HG03575 (cell line): Measurements from ENCODE around the gene E2F2.

Experiments
- ATAC-seq: cut with Tn5 transposase; IDR thresholded peaks from one replicate; pipeline ENCODE4 v1.9.1; 2021; ENCODE audit not compliant: unreplicated experiment, insufficient number of reproducible peaks, low FRiP score; ENCODE audit errors: extremely low read depth

E2F2 gene

DNA sequence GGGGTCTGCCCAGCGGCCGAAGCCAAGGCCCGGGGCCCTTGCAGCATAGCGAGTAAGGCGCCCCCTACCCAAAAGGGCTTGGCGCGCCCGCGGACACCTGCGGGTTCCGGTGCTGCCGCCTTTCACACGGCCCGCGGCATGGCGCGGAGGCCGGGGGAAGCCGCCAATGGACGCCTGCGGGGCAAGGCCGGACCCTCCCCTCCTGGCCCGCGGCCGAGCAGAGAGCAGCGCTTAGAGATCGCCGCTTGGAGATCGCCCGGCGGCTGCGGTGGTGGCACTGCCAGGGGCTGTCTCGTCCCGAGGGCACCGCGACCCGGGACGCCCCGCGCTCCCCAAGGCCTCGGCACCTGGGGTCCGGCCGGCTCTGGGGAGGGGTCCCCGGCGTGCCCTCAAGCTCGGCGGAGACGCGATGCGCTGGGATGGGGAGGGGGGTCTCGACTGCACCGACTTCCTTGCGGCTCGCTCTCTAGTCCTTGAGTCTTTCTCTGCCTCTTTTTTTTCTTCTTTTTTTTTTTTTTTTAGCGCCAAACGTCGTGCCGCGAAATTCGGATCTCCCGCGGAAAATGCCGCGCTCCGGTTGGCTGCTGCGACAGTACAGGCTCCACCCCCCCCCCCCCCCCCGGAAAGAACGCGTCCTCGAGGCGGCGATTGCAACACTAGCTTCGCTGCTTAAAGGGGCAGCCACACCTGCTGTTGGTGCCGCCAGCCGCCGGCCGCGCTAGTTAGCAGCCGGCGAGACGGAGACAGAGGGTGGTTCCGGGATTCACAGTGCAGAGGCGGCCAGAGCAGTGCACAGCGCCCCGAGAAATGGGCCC lies at the start of gene E2F2:
E2F2 (minus strand) TSS at position 487 of the 815 bp plus-strand sequence; CDS start at position 47, 440 bp downstream.
- ATAC-seq: no peak

GRCh38 chr1:23578997-23579363 lies 47.9 kb upstream of the E2F2 start:
- ATAC-seq: no peak

- ATAC-seq: no peak
These were observed 47.4 kb upstream of the E2F2 start for GRCh38 chr1:23578311-23578996.

DNA sequence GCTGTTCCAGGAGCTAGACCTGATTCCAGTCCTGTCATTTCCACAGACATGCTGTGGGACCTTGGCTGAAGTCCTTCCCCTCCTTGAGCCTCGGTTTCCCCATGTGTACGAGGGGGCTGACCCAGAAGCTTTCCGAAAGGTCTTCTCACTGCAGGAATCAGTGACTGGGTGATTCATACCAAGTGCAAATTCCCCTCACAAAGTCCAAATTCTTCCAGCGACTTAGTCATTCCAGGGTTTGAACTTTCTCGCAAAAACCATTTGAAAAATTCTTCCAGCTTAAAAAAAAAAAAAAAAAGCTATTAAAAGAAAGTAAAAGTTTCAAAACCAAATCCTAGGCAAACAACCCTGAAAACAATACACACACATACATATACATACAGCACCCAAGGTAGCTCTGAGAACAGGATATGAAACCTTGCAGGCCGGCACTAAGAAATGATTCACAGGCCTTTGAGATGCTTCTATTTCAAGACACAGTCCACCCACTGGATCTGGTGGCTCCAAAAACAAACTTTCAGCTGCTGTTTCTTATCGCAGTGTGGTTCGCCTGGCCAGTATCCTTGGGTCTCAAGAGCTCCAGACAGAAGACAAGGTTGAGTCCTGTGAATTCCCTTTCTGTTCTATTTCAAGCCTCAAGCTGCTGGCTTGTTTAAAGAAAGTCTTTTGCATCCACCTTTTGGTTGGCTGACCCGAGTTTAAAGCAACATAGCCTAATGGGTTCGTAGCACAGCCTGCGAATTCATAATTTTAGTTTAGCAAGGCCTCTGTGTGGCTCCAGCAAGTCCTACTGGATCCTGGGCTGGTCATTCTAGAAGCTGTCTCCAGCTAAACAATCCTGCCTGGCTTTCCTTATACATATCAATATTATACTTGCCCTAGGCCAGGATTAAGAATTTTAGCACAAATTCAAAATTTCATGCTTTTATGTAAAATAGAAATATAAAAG lies 46.3 kb upstream of the E2F2 start:
- ATAC-seq: peak; percentile 44

GRCh38 chr1:23576338-23577055 lies 45.5 kb upstream of the E2F2 start:
- no peak for ATAC-seq

DNA sequence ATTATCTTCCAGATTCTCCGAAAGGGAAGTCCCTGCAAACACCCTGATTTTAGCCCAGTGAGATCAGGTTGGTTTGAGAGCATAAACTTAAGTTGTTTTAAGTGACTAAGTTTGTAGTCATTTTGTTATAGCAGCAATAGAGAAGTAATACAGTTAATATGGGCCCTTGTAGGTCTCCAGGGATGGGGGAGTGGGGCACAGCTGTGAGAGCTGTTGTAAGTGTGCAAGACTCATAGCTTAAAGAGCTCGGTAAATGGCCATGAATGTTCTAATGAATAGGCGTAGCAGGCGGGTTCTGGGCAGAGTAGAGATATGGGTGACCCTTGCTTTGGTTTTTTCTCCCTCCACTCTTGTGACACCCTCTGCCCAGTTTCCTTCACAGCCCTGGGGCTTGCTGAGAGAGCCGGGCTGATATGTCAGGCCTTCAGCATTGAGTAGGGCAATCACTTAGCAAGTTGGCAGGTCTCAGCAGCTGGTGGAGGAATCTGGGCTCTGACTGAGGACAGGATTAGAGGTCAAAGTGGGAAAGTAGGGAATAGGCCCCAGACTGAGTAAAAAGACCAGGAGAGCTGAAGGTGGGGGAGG lies 44.3 kb upstream of the E2F2 start:
- ATAC-seq: no peak

DNA sequence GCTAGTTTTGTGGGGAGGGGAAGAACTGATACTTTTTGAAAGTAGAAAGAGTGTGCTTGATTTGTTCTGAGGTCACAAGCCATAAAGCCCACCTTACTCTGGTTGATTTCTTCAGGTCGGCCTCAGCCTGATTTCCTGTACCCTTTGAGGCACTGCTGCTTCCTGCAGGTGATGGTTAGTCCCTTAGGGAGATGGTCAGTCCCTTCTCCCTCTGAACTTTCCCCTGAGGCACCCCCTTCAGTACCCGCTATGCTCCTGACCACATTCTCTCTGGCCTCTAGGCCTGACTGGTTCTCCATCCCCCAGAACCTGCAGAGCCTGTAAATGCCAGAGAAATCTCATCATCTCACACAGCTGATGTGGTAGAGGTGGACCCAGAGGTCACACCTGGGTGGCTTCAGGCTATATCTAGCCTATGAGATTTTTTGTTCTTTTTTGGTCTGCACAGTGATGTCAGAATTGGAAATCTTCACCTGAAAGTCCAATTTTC lies 43.3 kb upstream of the E2F2 start:
- ATAC-seq: no peak

DNA sequence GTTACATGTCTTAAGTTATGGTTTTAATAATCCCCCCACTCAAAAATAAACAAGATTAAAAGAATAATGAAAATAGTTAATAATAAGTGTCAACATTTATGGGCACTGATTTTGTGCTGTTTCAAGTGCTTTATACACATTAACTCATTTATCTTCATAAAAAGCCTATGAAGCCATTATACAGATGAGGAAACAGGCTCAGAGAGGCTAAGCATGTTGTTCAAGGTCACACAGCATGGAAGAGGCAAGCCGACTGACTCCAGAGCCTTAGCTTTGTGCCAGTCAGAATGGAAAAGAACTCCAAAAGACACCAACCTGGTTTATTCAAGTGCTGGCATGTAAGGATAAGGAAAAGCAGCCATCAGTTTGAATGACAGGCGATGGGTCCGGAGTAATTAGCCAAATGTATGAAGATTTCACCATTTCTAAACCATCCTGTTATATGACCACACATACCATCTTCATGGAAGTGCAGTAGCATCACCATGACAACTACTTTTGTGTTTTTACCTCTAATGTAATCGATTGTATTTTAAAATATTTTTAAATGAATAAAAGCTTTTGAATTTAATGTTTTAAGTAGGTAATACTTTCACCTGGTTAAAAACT lies 42.6 kb upstream of the E2F2 start:
- ATAC-seq: no peak

GRCh38 chr1:23571465-23571864 lies 40.4 kb upstream of the E2F2 start:
- ATAC-seq: no peak

- no peak for ATAC-seq
These were observed 39.1 kb upstream of the E2F2 start for GRCh38 chr1:23570001-23570691.

GRCh38 chr1:23568608-23569383 lies 37.8 kb upstream of the E2F2 start:
- ATAC-seq: no peak

- no peak for ATAC-seq
These were observed 37.1 kb upstream of the E2F2 start for GRCh38 chr1:23567996-23568607.

GRCh38 chr1:23567629-23567995 lies 36.6 kb upstream of the E2F2 start:
- no peak for ATAC-seq

- ATAC-seq: no peak
These were observed 35.3 kb upstream of the E2F2 start for GRCh38 chr1:23566304-23566703.

DNA sequence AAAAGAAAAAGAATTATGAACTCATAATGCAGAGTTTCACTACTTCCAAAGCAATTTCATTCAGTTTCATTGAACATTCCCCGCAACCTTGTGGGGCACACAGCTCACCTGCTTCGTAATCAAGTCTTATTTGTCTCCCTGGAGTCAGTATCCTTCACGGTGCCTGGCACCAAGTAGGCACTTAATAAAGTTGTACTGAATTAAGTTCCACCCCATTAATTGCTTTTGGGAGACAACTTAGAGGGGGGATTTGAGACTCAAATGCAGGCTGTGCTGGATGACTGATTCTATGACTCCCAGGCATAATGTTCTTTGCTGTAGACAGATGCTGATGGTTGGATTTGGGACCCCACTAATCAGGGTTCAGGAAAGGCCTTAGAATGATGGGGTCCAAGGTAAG lies 34.7 kb upstream of the E2F2 start:
- no peak for ATAC-seq

- ATAC-seq: no peak
These were observed 33.6 kb upstream of the E2F2 start for GRCh38 chr1:23564529-23565122.
